GM06990 (cell line): ENCODE measurements around the gene HIPK2.
"Not testable (repeated sequence)": the region's sequence is repeated elsewhere in the genome, so short reads cannot be mapped to it uniquely, and the experiment has no call there.

Experiments used
- DNase-seq: peaks from one replicate; pipeline ENCODE4 v3.0.0-alpha.2; 2011; ENCODE audit not compliant: insufficient read length; ENCODE audit errors: extremely low read depth
- H3K27me3 ChIP-seq: replicated peaks from 2 replicates; pipeline ENCODE4 v1.6.0; 2011; ENCODE audit warnings: low read length; ENCODE audit not compliant: control insufficient read depth, insufficient read depth
- H3K36me3 ChIP-seq: 2 replicates; pipeline ENCODE4 v1.5.1; 2011; ENCODE audit warnings: low read length; ENCODE audit not compliant: control insufficient read depth, insufficient read depth
- H3K4me3 ChIP-seq: replicated peaks from 2 replicates; pipeline ENCODE4 v1.5.1; 2011; ENCODE audit warnings: low read depth, mild to moderate bottlenecking, control low read depth, low read length
- TF ChIP-seq, protein P1 (sequence below): IDR thresholded peaks from 2 replicates; pipeline ENCODE4 v1.5.1; 2011; ENCODE audit warnings: low read length, control low read depth, mild to moderate bottlenecking, inconsistent platforms; ENCODE audit not compliant: insufficient read depth, poor library complexity, severe bottlenecking

The HIPK2 gene

DNA sequence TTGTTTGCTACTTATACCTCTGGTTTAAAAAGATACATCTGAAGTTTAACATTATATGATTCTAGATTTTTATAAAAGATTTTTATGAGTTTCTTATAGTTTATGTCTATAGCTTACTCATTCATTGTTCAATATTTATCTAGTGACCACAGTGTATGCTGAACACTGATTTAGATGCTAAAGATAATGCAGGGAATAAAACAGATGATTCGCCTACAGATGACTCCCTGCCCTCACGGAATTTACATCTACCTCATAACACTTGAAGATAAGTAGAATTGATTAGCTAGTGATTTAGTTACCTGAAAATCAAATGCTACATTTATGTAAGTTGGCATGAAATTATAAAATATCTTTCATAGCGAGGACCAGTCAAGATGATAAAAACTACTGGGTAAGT is 105.8 kb downstream of the HIPK2 start:
- DNase-seq, result no peak
- Histone ChIP-seq H3K4me3 (no peak overlapping the region), H3K36me3 (no peaks in the 10 kb centered on the region; the same call in none of the 2 replicates), H3K27me3 (no peaks in the 10 kb centered on the region)
- TF ChIP-seq, protein P1, sequence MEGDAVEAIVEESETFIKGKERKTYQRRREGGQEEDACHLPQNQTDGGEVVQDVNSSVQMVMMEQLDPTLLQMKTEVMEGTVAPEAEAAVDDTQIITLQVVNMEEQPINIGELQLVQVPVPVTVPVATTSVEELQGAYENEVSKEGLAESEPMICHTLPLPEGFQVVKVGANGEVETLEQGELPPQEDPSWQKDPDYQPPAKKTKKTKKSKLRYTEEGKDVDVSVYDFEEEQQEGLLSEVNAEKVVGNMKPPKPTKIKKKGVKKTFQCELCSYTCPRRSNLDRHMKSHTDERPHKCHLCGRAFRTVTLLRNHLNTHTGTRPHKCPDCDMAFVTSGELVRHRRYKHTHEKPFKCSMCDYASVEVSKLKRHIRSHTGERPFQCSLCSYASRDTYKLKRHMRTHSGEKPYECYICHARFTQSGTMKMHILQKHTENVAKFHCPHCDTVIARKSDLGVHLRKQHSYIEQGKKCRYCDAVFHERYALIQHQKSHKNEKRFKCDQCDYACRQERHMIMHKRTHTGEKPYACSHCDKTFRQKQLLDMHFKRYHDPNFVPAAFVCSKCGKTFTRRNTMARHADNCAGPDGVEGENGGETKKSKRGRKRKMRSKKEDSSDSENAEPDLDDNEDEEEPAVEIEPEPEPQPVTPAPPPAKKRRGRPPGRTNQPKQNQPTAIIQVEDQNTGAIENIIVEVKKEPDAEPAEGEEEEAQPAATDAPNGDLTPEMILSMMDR, result no peak

DNA sequence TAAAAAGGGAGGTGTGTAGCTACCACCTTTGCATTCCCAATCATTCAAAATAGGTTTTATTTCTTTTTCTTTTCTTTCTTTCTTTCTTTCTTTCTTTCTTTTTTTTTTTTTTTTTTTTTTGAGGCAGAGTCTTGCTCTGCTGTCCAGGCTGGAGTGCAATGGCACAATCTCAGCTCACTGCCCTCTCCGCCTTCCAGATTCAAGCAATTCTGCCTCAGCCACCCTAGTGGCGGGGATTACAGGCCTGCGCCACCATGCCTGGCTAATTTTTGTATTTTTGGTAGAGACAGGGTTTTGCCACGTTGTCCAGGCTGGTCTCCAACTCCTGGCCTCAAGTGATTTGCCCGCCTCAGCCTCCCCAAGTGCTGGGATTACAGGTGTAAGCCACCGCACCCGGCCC is 107.1 kb downstream of the HIPK2 start:
- H3K27me3 ChIP-seq, H3K36me3 ChIP-seq, H3K4me3 ChIP-seq, DNase-seq: not testable (repeated sequence)

DNA sequence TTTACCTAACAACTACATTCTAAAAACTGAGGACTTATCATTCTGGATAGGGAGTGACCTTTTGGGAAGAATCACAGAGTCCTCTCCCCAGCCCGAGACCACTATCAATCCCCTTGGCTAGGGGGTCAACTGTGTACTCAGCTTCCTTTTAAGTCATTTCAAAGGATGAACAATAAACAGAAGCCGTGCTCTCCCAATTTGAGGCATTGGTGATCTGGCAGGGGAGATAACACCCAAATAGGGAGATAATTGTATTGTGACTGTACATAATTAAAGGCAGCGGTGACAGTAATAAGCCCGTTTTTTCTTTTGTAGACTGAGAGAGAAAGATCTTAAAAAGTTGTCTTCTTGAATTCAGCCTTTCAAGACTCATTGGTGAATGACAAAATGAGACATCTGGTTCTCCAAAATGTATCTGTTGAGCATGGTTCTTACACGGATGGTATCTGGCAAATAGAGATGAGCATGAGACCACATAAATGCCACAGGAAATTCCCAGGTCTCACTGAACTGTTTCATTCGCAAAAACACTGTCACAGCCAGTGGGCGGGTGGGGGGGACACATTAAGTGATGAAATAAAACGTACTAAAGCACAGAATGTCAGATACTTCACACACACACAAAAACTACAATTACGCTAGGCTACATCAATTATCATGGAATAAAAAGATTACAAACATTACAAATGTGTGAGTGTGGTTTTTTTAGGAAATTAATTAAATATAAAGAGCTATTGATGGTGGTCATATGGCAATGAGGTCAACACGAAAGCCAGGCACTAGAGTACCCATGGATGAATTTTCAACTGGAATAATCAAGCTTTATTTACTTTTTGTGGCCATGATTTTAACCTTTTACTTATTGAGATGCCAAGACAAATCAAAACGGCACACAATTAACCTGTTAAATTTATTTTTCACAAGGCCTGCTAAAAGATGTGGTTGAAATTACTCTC is 108.4 kb downstream of the HIPK2 start:
- H3K27me3 ChIP-seq, result no peaks in the 10 kb centered on the region
- H3K4me3 ChIP-seq, result no peak overlapping the region
- no peak for DNase-seq
- H3K36me3 ChIP-seq, result no peaks in the 10 kb centered on the region; the same call in 1 of the 2 replicates
- TF ChIP-seq, protein P1, result no peak

DNA sequence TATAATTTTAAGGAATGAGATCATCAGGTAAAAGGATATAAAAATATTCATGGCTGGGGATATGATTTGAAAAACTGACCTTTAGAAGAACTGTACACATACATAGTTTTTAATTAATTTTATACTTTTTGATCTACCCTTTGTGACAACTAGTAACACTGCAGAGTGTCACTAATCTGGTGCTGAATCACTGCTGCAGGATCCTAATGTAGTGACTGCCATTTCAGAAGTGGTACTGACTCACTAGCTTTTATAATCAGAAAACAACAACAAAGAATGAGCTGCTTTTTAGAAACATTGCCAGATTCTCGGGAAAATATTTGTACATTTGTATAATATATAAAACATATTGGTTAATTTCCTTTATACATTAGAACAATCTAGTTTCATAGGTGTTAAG is 110.4 kb downstream of the HIPK2 start:
- no peak for DNase-seq
- Histone ChIP-seq H3K27me3 (no peaks in the 10 kb centered on the region), H3K4me3 (no peak overlapping the region), H3K36me3 (peaks cover 6% of the 10 kb centered on the region)
- TF ChIP-seq, protein P1, result no peak

DNA sequence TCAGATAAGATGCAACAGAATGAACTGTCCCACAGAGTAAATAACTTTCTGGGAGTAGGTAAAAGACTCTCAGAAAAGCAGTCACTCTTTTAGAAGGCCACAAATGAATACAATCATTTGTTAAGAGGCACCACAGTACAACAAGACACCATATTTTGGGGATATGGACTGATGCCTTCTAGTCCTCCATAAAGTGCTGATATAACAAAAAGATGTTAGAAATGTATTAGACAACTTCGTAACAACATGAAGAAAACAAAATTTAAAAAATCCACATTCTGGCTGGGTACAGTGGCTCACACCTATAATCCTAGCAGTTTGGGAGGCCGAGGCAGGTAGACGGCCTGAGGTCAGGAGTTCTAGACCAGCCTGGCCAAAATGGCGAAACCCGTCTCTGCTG is 111.3 kb downstream of the HIPK2 start:
- no peaks in the 10 kb centered on the region for H3K27me3 ChIP-seq
- H3K4me3 ChIP-seq, result no peak overlapping the region
- peaks cover 6% of the 10 kb centered on the region for H3K36me3 ChIP-seq
- DNase-seq, result no peak
- TF ChIP-seq, protein P1, result no peak

DNA sequence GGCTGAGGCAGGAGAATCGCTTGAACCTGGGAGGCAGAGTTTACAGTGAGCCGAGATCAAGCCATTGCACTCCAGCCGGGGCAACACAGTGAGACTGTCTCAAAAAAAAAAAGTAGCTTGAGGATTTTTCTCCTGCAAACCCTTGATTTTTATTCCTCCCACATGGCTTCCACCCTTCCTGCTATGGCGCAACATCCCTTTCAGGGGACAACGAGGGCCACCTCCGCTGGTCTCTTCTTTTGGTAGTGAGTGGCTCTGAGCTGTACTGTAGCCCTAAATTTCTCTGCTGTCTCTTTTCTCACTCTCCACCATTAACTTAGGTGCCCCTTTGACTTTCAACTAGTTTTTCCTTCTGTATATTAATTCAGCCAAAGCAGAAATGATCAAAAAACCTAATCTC is 113.4 kb downstream of the HIPK2 start:
- no peak overlapping the region for H3K4me3 ChIP-seq
- H3K36me3 ChIP-seq, result peaks cover 6% of the 10 kb centered on the region
- TF ChIP-seq, protein P1, result no peak
- H3K27me3 ChIP-seq, result no peaks in the 10 kb centered on the region
- DNase-seq, result no peak
